ENCODE data around the gene SCN10A. TPM values are rescaled to one million over a fixed set of nuclear protein-coding genes. Genes with fewer than 3 reads are reported as not detected.

The SCN10A gene
- total RNA-seq, 1 experiment from 2014 or later: not detected

- TF ChIP-seq ZNF512 (CRISPR knock-in tag; IDR thresholded peaks at IDR 0.05; ENCODE audit: borderline replicate concordance) (no peak), MLX (CRISPR knock-in tag; IDR thresholded peaks at IDR 0.05) (no peak)
These were observed 89.3 kb downstream of the SCN10A start (continued) for GRCh38 chr3:38726751-38727150.

- ATAC-seq: no peak
- H3K27ac Mint-ChIP-seq: no peak overlapping the region
These were observed 90.1 kb downstream of the SCN10A start for GRCh38 chr3:38725726-38726419.

GRCh38 chr3:38724392-38724736, 91.7 kb downstream of the SCN10A start:
- TF ChIP-seq NR1H2 (CRISPR knock-in tag; IDR thresholded peaks at IDR 0.05) (no peak), NR2C2 (CRISPR knock-in tag; IDR thresholded peaks at IDR 0.05) (no peak), NR3C1 (CRISPR knock-in tag; conservative IDR thresholded peaks at IDR 0.05; ENCODE audit: low read depth) (no peak), MAX (CRISPR knock-in tag; IDR thresholded peaks at IDR 0.05) (no peak), ZNF532 (CRISPR knock-in tag; IDR thresholded peaks at IDR 0.05; ENCODE audit: borderline replicate concordance) (no peak), E2F5 (CRISPR knock-in tag; IDR thresholded peaks at IDR 0.05) (no peak), ELF4 (CRISPR knock-in tag; IDR thresholded peaks at IDR 0.05; ENCODE audit: low read depth) (no peak)
- DNase-seq (ENCODE audit: low spot score) (no peak), ATAC-seq (no peak)
- Mint-ChIP-seq H3K9me3 (no peaks in the 10 kb centered on the region), H3K36me3 (no peaks in the 10 kb centered on the region), H3K4me1 (peaks cover 26% of the 10 kb centered on the region), H3K27me3 (ENCODE audit: low read depth) (no peaks in the 10 kb centered on the region), H3K27ac (no peak overlapping the region), H3K4me3 (no peak overlapping the region)
- POLR2A ChIA-PET: no interaction called here
- CTCF ChIA-PET: interaction anchor here (0.8 to 1.6 kb wide), 4 partner anchors 9 to 276 kb away, joined by 3 to 5 read pairs (median 4); no protein-coding TSS in a partner anchor

More at GRCh38 chr3:38725726-38726419, 90.1 kb downstream of the SCN10A start:
- POLR2A ChIA-PET: no interaction called here
- CTCF ChIA-PET: interaction anchor here (0.5 to 2.4 kb wide), 4 partner anchors 13 to 845 kb away, joined by 3 to 13 read pairs (median 7); no protein-coding TSS in a partner anchor
- Mint-ChIP-seq H3K36me3 (no peaks in the 10 kb centered on the region), H3K27me3 (ENCODE audit: low read depth) (no peaks in the 10 kb centered on the region), H3K4me1 (peaks cover 15% of the 10 kb centered on the region), H3K4me3 (no peak overlapping the region), H3K9me3 (no peaks in the 10 kb centered on the region)
- DNase-seq (ENCODE audit: low spot score): no peak
- no peak for TF ChIP-seq ATF3 (CRISPR knock-in tag; conservative IDR thresholded peaks at IDR 0.05)
- no peak for TF ChIP-seq ERG (CRISPR knock-in tag; IDR thresholded peaks at IDR 0.05)
- no peak for TF ChIP-seq PREB (CRISPR knock-in tag; IDR thresholded peaks at IDR 0.05; ENCODE audit: borderline replicate concordance)
- no peak for TF ChIP-seq FOXP1 (CRISPR knock-in tag; IDR thresholded peaks at IDR 0.05; ENCODE audit: borderline replicate concordance)
- no peak for TF ChIP-seq GABPB1 (CRISPR knock-in tag; IDR thresholded peaks at IDR 0.05)
